PC-9 (cell line): ENCODE measurements around the gene MUC5AC. TPM values are rescaled to one million over a fixed set of nuclear protein-coding genes. Genes with fewer than 3 reads are reported as not detected.

Experiments
- BruUV-seq: library from RNA; stranded (reverse); fragments of 400-500 nt; replicated peaks from 2 replicates; lab custom pipeline; 2021; lab: Mats Ljungman, UMichigan
- CTCF ChIA-PET: fragments of 300-600 bp; sonication (Branson Sonifier 250); formaldehyde crosslinking; loops from one replicate; lab custom pipeline; 2022; ENCODE audit warnings: antibody characterized with exemption; lab: Charles Lee
- POLR2A ChIA-PET: fragments of 300-600 bp; sonication (Branson Sonifier 250); formaldehyde crosslinking; loops from one replicate; lab custom pipeline; 2022; ENCODE audit warnings: antibody characterized with exemption; ENCODE audit not compliant: unreplicated experiment; lab: Charles Lee
- DNase-seq, 2 experiments: peaks; one replicate each; pipeline versions ENCODE4 v3.0.0 to v3.0.0-alpha.2; 2015 to 2022; ENCODE audit warnings: mixed read lengths in 1 of 2
- H2AFZ ChIP-seq: fragments of 200-600 bp; sonication (generic); 2 replicates; pipeline ENCODE4 v1.8.1; 2017; ENCODE audit warnings: antibody characterized with exemption
- H3F3A ChIP-seq: fragments of 200-600 bp; sonication (generic); 2 replicates; pipeline ENCODE4 v1.8.1; 2017; ENCODE audit warnings: antibody characterized with exemption, mild to moderate bottlenecking, low read depth; ENCODE audit not compliant: insufficient read depth
- H3K27ac ChIP-seq: fragments of 200-600 bp; sonication (generic); 2 replicates; pipeline ENCODE4 v1.6.1; 2016; ENCODE audit warnings: mixed run types
- H3K27me3 ChIP-seq: fragments of 200-600 bp; sonication (generic); 2 replicates; pipeline ENCODE4 v1.6.1; 2016; ENCODE audit warnings: low read depth, mixed run types; ENCODE audit not compliant: insufficient read depth
- H3K36me3 ChIP-seq: fragments of 200-600 bp; sonication (generic); 2 replicates; pipeline ENCODE4 v1.6.1; 2016; ENCODE audit warnings: low read depth, mixed run types
- H3K4me1 ChIP-seq: fragments of 200-600 bp; sonication (generic); replicated peaks from 2 replicates; pipeline ENCODE4 v1.6.1; 2016; ENCODE audit warnings: mixed run types; ENCODE audit not compliant: insufficient read depth
- H3K4me2 ChIP-seq: fragments of 200-600 bp; sonication (generic); 2 replicates; pipeline ENCODE4 v1.6.1; 2017; ENCODE audit warnings: mixed run types
- H3K4me3 ChIP-seq: fragments of 200-600 bp; sonication (generic); 2 replicates; pipeline ENCODE4 v1.6.1; 2016; ENCODE audit warnings: mixed run types
- H3K79me2 ChIP-seq: fragments of 200-600 bp; sonication (generic); 2 replicates; pipeline ENCODE4 v1.6.1; 2017; ENCODE audit warnings: low read depth, mixed run types
- H3K9me2 ChIP-seq: fragments of 200-600 bp; sonication (generic); 2 replicates; pipeline ENCODE4 v1.8.1; 2017; ENCODE audit warnings: mild to moderate bottlenecking; ENCODE audit not compliant: insufficient read depth
- H3K9me3 ChIP-seq: fragments of 200-600 bp; sonication (generic); 2 replicates; pipeline ENCODE4 v1.8.1; 2016; ENCODE audit warnings: low read depth; ENCODE audit not compliant: insufficient read depth
- H4K20me1 ChIP-seq: fragments of 200-600 bp; sonication (generic); 2 replicates; pipeline ENCODE4 v1.8.1; 2017; ENCODE audit not compliant: insufficient read depth
- CTCF ChIP-seq: fragments of 200-600 bp; sonication (generic); conservative IDR thresholded peaks from 2 replicates; pipeline ENCODE4 v1.6.1; 2017; ENCODE audit warnings: mixed run types, antibody characterized with exemption, mild to moderate bottlenecking, moderate library complexity
- EZH2 ChIP-seq: fragments of 200-600 bp; sonication (generic); IDR thresholded peaks from 2 replicates; pipeline ENCODE4 v1.8.0; 2017; ENCODE audit warnings: antibody characterized with exemption, low read depth
- intact Hi-C: fragments of 100-400 bp; cut with micrococcal nuclease; formaldehyde crosslinking; loops from one replicate; pipeline ENCODE4 v1.10.0; 2022; ENCODE audit not compliant: unreplicated experiment
- total RNA-seq: library from RNA; stranded (reverse); gene quantifications from 2 replicates; pipeline ENCODE4 v1.2.3, GENCODE V29; 2021

MUC5AC gene
- total RNA-seq, 1 experiment from 2014 or later: 0.09 TPM

GRCh38 chr11:1123970-1124369, 33.8 kb upstream of the MUC5AC start:
- Histone ChIP-seq H3K9me3 (no peaks in the 10 kb centered on the region), H3K27me3 (no peaks in the 10 kb centered on the region), H3K79me2 (no peaks in the 10 kb centered on the region), H3K4me2 (no peak overlapping the region), H3K4me1 (no peaks in the 10 kb centered on the region), H3K4me3 (no peak overlapping the region), H2AFZ (no peak overlapping the region), H3K36me3 (no peaks in the 10 kb centered on the region), H4K20me1 (no peaks in the 10 kb centered on the region), H3K9me2 (no peaks in the 10 kb centered on the region), H3F3A (no peaks in the 10 kb centered on the region), H3K27ac (no peak overlapping the region)
- CTCF ChIA-PET: no interaction called here
- DNase-seq: no peak
- intact Hi-C loops: no loop called here
- POLR2A ChIA-PET: no interaction called here
- no TSS peak for BruUV-seq
- TF ChIP-seq CTCF: no peak
- TF ChIP-seq EZH2: no peak

GRCh38 chr11:1125803-1126202, 31.9 kb upstream of the MUC5AC start:
- Histone ChIP-seq H3K79me2 (no peaks in the 10 kb centered on the region), H3K27ac (no peak overlapping the region), H3K27me3 (no peaks in the 10 kb centered on the region), H3K36me3 (no peaks in the 10 kb centered on the region), H3K9me3 (no peaks in the 10 kb centered on the region), H3K4me3 (no peak overlapping the region), H3K4me2 (no peak overlapping the region), H3K9me2 (no peaks in the 10 kb centered on the region), H3F3A (no peaks in the 10 kb centered on the region), H3K4me1 (no peaks in the 10 kb centered on the region), H2AFZ (no peak overlapping the region), H4K20me1 (no peaks in the 10 kb centered on the region)
- no peak for DNase-seq
- TF ChIP-seq CTCF: no peak
- TF ChIP-seq EZH2: no peak
- BruUV-seq: no TSS peak
- POLR2A ChIA-PET: no interaction called here
- intact Hi-C loops: no loop called here
- CTCF ChIA-PET: no interaction called here

- Histone ChIP-seq H3K27me3 (no peaks in the 10 kb centered on the region), H2AFZ (no peak overlapping the region), H4K20me1 (no peaks in the 10 kb centered on the region), H3K9me3 (no peaks in the 10 kb centered on the region), H3K36me3 (no peaks in the 10 kb centered on the region), H3F3A (no peaks in the 10 kb centered on the region), H3K4me1 (no peaks in the 10 kb centered on the region), H3K4me3 (no peak overlapping the region), H3K9me2 (no peaks in the 10 kb centered on the region), H3K79me2 (no peaks in the 10 kb centered on the region), H3K4me2 (no peak overlapping the region), H3K27ac (no peak overlapping the region)
- no peak for TF ChIP-seq EZH2
- no peak for TF ChIP-seq CTCF
- ChIA-PET CTCF (no interaction called here), POLR2A (no interaction called here)
- no TSS peak for BruUV-seq
- intact Hi-C loops: no loop called here
- DNase-seq: no peak
These were observed 31.2 kb upstream of the MUC5AC start for GRCh38 chr11:1126491-1126926.
